Measurements from ENCODE around the gene UXS1.

DNA sequence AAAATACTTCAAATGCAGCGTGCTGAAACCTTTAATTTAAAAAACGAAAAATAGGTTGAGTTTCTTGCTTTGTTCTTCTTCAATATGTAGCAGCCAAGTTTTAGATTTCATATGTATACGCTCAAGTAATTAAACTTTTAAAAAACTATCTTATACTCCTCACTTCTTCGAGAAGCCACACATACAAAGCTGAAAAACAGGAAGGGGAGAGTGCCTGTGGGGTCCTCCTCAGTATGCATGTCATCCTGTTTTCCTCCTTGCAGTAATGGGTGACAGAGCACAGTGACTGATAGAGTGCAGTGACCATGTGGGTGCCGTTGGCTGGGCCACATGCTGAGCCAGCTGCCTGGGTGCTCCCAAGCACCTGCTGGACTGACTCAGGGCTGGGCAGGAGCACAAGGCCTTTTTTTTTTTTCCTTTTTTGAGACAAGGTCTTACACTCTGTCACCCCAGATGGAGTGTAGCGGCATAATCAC, 33.3 kb downstream of the UXS1 start:
- TF ChIP-seq, protein P1, sequence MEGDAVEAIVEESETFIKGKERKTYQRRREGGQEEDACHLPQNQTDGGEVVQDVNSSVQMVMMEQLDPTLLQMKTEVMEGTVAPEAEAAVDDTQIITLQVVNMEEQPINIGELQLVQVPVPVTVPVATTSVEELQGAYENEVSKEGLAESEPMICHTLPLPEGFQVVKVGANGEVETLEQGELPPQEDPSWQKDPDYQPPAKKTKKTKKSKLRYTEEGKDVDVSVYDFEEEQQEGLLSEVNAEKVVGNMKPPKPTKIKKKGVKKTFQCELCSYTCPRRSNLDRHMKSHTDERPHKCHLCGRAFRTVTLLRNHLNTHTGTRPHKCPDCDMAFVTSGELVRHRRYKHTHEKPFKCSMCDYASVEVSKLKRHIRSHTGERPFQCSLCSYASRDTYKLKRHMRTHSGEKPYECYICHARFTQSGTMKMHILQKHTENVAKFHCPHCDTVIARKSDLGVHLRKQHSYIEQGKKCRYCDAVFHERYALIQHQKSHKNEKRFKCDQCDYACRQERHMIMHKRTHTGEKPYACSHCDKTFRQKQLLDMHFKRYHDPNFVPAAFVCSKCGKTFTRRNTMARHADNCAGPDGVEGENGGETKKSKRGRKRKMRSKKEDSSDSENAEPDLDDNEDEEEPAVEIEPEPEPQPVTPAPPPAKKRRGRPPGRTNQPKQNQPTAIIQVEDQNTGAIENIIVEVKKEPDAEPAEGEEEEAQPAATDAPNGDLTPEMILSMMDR (IDR thresholded peaks at IDR 0.05) = no peak
- TF ChIP-seq POLR2A (IDR thresholded peaks at IDR 0.05) (no peak), POLR2AphosphoS5 (IDR thresholded peaks at IDR 0.05; ENCODE audit: insufficient read depth in 1 of 2, low read depth in 1 of 2) (no peak)
